ENCODE data around the gene FILIP1L.

The FILIP1L gene

GRCh38 chr3:100009276-100010086 lies 104.8 kb downstream of the FILIP1L start:
- DNase-seq (ENCODE audit: low read depth) = no peak

- no peak for DNase-seq (ENCODE audit: low read depth)
Measured at GRCh38 chr3:100008081-100008698, 106.1 kb downstream of the FILIP1L start.

GRCh38 chr3:100007313-100007712 lies 107.0 kb downstream of the FILIP1L start:
- no peak for DNase-seq (ENCODE audit: low read depth)

GRCh38 chr3:100006570-100007271 lies 107.6 kb downstream of the FILIP1L start:
- DNase-seq (ENCODE audit: low read depth) = no peak

GRCh38 chr3:100005665-100006393 lies 108.5 kb downstream of the FILIP1L start:
- no peak for DNase-seq (ENCODE audit: low read depth)

- no peak for DNase-seq (ENCODE audit: low read depth)
Measured at GRCh38 chr3:100004931-100005330, 109.4 kb downstream of the FILIP1L start.

GRCh38 chr3:100003609-100004503 lies 110.4 kb downstream of the FILIP1L start:
- no peak for DNase-seq (ENCODE audit: low read depth)

GRCh38 chr3:100002599-100003350 lies 111.5 kb downstream of the FILIP1L start:
- no peak for DNase-seq (ENCODE audit: low read depth)

- no peak for DNase-seq (ENCODE audit: low read depth)
Measured at GRCh38 chr3:100001526-100002270, 112.6 kb downstream of the FILIP1L start.

- DNase-seq (ENCODE audit: low read depth) = no peak
Measured at GRCh38 chr3:100001083-100001482, 113.2 kb downstream of the FILIP1L start.

- DNase-seq (ENCODE audit: low read depth) = no peak
Measured at GRCh38 chr3:99999536-99999935, 114.8 kb downstream of the FILIP1L start.

GRCh38 chr3:99997293-99997692 lies 117.0 kb downstream of the FILIP1L start:
- no peak for DNase-seq (ENCODE audit: low read depth)

GRCh38 chr3:99990179-99990578 lies 124.1 kb downstream of the FILIP1L start:
- no peak for DNase-seq (ENCODE audit: low read depth)

- no peak for DNase-seq (ENCODE audit: low read depth)
Measured at GRCh38 chr3:99984668-99985067, 129.6 kb downstream of the FILIP1L start.

- DNase-seq (ENCODE audit: low read depth) = no peak
Measured at GRCh38 chr3:99984139-99984538, 130.2 kb downstream of the FILIP1L start.

- no peak for DNase-seq (ENCODE audit: low read depth)
Measured at GRCh38 chr3:99982650-99983049, 131.7 kb downstream of the FILIP1L start.

GRCh38 chr3:99981138-99981537 lies 133.2 kb downstream of the FILIP1L start:
- DNase-seq (ENCODE audit: low read depth) = no peak

- no peak for DNase-seq (ENCODE audit: low read depth)
Measured at GRCh38 chr3:99980606-99981005, 133.7 kb downstream of the FILIP1L start.

- no peak for DNase-seq (ENCODE audit: low read depth)
Measured at GRCh38 chr3:99978221-99978620, 136.1 kb downstream of the FILIP1L start.

GRCh38 chr3:99976584-99976983 lies 137.7 kb downstream of the FILIP1L start:
- DNase-seq (ENCODE audit: low read depth) = no peak
